ENCODE measurements around the gene SERPINC1.

Gene SERPINC1

GRCh38 chr1:173867753-173868265, 49.3 kb downstream of the SERPINC1 start, which contains the start of gene GAS5:
Gene GAS5 (minus strand): TSS chr1:173867989.
- no peaks in the 10 kb centered on the region for H3K9me3 ChIP-seq (ENCODE audit: low read length)
- H2AFZ ChIP-seq (ENCODE audit: low read length) = no peak within 1 kb of the TSS
- H3K4me2 ChIP-seq (ENCODE audit: low read length) = peak within 1 kb of the TSS; percentile 97
- peak within 1 kb of the TSS; percentile 90 for H3K4me3 ChIP-seq (ENCODE audit: low read depth, low read length, poor library complexity, severe bottlenecking)
- no peaks in the 10 kb centered on the region for H4K20me1 ChIP-seq (ENCODE audit: insufficient read depth, low read length)
- H3K36me3 ChIP-seq (ENCODE audit: insufficient read depth, low read length) = peaks cover 49% of the 10 kb centered on the region
- TF ChIP-seq, protein P1, sequence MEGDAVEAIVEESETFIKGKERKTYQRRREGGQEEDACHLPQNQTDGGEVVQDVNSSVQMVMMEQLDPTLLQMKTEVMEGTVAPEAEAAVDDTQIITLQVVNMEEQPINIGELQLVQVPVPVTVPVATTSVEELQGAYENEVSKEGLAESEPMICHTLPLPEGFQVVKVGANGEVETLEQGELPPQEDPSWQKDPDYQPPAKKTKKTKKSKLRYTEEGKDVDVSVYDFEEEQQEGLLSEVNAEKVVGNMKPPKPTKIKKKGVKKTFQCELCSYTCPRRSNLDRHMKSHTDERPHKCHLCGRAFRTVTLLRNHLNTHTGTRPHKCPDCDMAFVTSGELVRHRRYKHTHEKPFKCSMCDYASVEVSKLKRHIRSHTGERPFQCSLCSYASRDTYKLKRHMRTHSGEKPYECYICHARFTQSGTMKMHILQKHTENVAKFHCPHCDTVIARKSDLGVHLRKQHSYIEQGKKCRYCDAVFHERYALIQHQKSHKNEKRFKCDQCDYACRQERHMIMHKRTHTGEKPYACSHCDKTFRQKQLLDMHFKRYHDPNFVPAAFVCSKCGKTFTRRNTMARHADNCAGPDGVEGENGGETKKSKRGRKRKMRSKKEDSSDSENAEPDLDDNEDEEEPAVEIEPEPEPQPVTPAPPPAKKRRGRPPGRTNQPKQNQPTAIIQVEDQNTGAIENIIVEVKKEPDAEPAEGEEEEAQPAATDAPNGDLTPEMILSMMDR (IDR thresholded peaks at IDR 0.05; ENCODE audit: low read length) = no peak
- no peak for TF ChIP-seq EZH2 (IDR thresholded peaks at IDR 0.05; ENCODE audit: borderline replicate concordance, low read length)
- no peaks in the 10 kb centered on the region for H3K9me2 ChIP-seq (ENCODE audit: low read depth, low read length)
- H3F3A ChIP-seq (ENCODE audit: insufficient read depth, low read length) = peaks cover 34% of the 10 kb centered on the region; the same call in 1 of the 2 replicates
- H3K9ac ChIP-seq (ENCODE audit: low read length) = peak within 1 kb of the TSS; percentile 87
- peaks cover 66% of the 10 kb centered on the region for H3K4me1 ChIP-seq (ENCODE audit: insufficient read depth, low read length, severe bottlenecking)
- peaks cover 21% of the 10 kb centered on the region for H3K79me2 ChIP-seq (ENCODE audit: insufficient read depth, low read length)
- no peaks in the 10 kb centered on the region for H3K27me3 ChIP-seq (ENCODE audit: insufficient read depth, low read length)
- H3K27ac ChIP-seq (ENCODE audit: low read depth, low read length, poor library complexity, severe bottlenecking) = peak within 1 kb of the TSS; percentile 85

GRCh38 chr1:173867141-173867752, 49.9 kb downstream of the SERPINC1 start:
- peaks cover 38% of the 10 kb centered on the region; the same call in 1 of the 2 replicates for H3F3A ChIP-seq (ENCODE audit: insufficient read depth, low read length)

DNA sequence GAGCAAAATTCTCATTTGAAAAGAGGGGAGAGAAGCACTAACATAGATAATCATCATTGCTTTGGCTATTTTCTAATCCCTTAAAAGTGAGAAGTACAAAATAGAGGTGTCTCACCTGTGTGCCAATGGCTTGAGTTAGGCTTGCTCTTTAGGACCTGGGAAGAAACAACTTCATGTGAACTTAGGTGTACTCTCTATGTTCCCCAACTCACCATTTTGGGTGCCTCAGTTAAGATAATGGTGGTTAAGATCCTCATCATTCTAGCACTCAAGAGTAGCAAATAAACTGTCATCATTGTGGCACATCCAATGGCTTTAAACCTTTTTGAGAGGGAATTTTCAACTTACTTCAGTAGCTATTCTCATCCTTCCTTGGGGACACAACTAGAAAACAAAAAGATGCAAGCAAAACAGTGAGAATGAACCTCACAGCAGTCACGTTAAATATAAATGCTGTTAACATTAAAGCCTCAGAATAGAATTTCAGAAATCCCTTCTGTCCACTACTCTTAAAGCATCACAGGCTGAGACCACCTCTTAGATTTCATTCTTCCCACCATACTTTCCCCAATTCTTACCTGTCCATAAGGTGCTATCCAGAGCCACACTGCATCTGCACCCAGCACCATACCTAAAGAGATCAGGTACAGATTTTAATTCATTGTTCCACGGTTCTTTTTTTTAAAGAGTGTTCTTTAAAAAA, 50.6 kb downstream of the SERPINC1 start:
- H3K4me3 ChIP-seq (ENCODE audit: low read depth, low read length, poor library complexity, severe bottlenecking) = peak overlapping the region; percentile 90
- peak overlapping the region; percentile 89 for H3K4me2 ChIP-seq (ENCODE audit: low read length)
- H3K36me3 ChIP-seq (ENCODE audit: insufficient read depth, low read length) = peaks cover 59% of the 10 kb centered on the region
- H3K9me2 ChIP-seq (ENCODE audit: low read depth, low read length) = no peaks in the 10 kb centered on the region
- peaks cover 68% of the 10 kb centered on the region for H3K4me1 ChIP-seq (ENCODE audit: insufficient read depth, low read length, severe bottlenecking)
- TF ChIP-seq, protein P1 (IDR thresholded peaks at IDR 0.05; ENCODE audit: low read length) = no peak
- no peak for TF ChIP-seq EZH2 (IDR thresholded peaks at IDR 0.05; ENCODE audit: borderline replicate concordance, low read length)
- H3K27me3 ChIP-seq (ENCODE audit: insufficient read depth, low read length) = no peaks in the 10 kb centered on the region
- H3K9ac ChIP-seq (ENCODE audit: low read length) = peak overlapping the region; percentile 87
- H3K27ac ChIP-seq (ENCODE audit: low read depth, low read length, poor library complexity, severe bottlenecking) = peak overlapping the region; percentile 85
- H3F3A ChIP-seq (ENCODE audit: insufficient read depth, low read length) = peaks cover 43% of the 10 kb centered on the region; the same call in 1 of the 2 replicates
- no peak overlapping the region for H2AFZ ChIP-seq (ENCODE audit: low read length)
- H3K9me3 ChIP-seq (ENCODE audit: low read length) = no peaks in the 10 kb centered on the region
- peaks cover 21% of the 10 kb centered on the region for H3K79me2 ChIP-seq (ENCODE audit: insufficient read depth, low read length)
- no peaks in the 10 kb centered on the region for H4K20me1 ChIP-seq (ENCODE audit: insufficient read depth, low read length)

More at GRCh38 chr1:173867141-173867752, 49.9 kb downstream of the SERPINC1 start:
- H3K4me2 ChIP-seq (ENCODE audit: low read length) = peak overlapping the region; percentile 89
- TF ChIP-seq, protein P1 (IDR thresholded peaks at IDR 0.05; ENCODE audit: low read length) = no peak
- no peak for TF ChIP-seq EZH2 (IDR thresholded peaks at IDR 0.05; ENCODE audit: borderline replicate concordance, low read length)
- no peaks in the 10 kb centered on the region for H4K20me1 ChIP-seq (ENCODE audit: insufficient read depth, low read length)
- peaks cover 21% of the 10 kb centered on the region for H3K79me2 ChIP-seq (ENCODE audit: insufficient read depth, low read length)
- H3K4me3 ChIP-seq (ENCODE audit: low read depth, low read length, poor library complexity, severe bottlenecking) = peak overlapping the region; percentile 90
- peak overlapping the region; percentile 87 for H3K9ac ChIP-seq (ENCODE audit: low read length)
- H3K27ac ChIP-seq (ENCODE audit: low read depth, low read length, poor library complexity, severe bottlenecking) = peak overlapping the region; percentile 85
- H3K36me3 ChIP-seq (ENCODE audit: insufficient read depth, low read length) = peaks cover 54% of the 10 kb centered on the region
- no peaks in the 10 kb centered on the region for H3K27me3 ChIP-seq (ENCODE audit: insufficient read depth, low read length)
- peaks cover 70% of the 10 kb centered on the region for H3K4me1 ChIP-seq (ENCODE audit: insufficient read depth, low read length, severe bottlenecking)
- no peak overlapping the region for H2AFZ ChIP-seq (ENCODE audit: low read length)
- H3K9me2 ChIP-seq (ENCODE audit: low read depth, low read length) = no peaks in the 10 kb centered on the region
- no peaks in the 10 kb centered on the region for H3K9me3 ChIP-seq (ENCODE audit: low read length)

Data from OCI-LY1 (cell line).